Measurements from ENCODE around the gene CTDSPL2. TPM values are rescaled to one million over a fixed set of nuclear protein-coding genes. Genes with fewer than 3 reads are reported as not detected.
"Not testable (repeated sequence)": the region's sequence is repeated elsewhere in the genome, so short reads cannot be mapped to it uniquely, and the experiment has no call there.

The CTDSPL2 gene
- polyA plus RNA-seq, 1 experiment = 59.6 TPM

DNA sequence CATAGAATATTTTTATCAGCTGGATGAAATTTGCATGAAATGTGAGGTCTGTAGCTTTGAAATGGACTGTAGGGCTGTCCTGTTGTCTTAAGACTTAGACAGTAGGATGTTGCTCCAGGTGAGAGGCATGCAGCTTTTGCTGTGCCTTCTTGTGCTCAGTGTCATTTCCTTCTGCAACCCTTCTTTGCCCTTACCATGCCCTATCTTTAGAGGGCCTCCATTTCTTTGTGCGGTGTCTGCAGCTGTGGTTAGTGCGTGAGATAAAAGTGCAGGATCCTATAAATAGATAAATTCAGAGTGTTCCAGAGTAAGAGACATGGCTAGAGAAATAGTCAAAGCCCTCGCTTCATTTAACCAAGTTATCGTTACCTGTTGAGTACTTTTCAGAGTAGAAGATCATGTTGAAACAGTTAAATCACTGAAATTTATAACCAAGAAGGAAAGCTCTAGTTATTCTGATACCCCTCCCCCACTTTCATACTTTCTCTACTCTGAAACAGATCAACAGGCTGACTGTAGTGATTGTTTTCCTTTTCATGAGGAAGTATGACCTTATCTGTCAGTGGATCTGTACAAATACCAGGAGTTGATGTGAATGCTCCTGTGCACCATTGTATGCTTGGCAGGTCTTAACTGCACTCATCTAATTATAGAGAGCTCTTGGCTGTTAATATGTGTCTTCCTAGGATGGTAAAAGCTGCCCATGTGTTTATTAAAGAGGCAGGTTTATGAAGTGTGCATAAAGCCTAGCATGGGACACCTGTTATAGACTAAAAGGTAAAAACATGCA, 127.7 kb downstream of the CTDSPL2 start:
- TF ChIP-seq, protein P1, sequence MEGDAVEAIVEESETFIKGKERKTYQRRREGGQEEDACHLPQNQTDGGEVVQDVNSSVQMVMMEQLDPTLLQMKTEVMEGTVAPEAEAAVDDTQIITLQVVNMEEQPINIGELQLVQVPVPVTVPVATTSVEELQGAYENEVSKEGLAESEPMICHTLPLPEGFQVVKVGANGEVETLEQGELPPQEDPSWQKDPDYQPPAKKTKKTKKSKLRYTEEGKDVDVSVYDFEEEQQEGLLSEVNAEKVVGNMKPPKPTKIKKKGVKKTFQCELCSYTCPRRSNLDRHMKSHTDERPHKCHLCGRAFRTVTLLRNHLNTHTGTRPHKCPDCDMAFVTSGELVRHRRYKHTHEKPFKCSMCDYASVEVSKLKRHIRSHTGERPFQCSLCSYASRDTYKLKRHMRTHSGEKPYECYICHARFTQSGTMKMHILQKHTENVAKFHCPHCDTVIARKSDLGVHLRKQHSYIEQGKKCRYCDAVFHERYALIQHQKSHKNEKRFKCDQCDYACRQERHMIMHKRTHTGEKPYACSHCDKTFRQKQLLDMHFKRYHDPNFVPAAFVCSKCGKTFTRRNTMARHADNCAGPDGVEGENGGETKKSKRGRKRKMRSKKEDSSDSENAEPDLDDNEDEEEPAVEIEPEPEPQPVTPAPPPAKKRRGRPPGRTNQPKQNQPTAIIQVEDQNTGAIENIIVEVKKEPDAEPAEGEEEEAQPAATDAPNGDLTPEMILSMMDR (IDR thresholded peaks at IDR 0.05; ENCODE audit: low read depth, low read length) = no peak
- H3K27ac ChIP-seq (ENCODE audit: low read depth, low read length) = no peak overlapping the region
- ChIA-PET POLR2A (no interaction called here), CTCF (no interaction called here)
- H3K9me3 ChIP-seq (ENCODE audit: control insufficient read depth, insufficient read depth, low read length) = no peaks in the 10 kb centered on the region
- H3K27me3 ChIP-seq (ENCODE audit: control insufficient read depth, insufficient read depth, low read length) = no peaks in the 10 kb centered on the region
- DNase-seq (ENCODE audit: low read depth, low spot score) = no peak
- no peak overlapping the region for H3K4me3 ChIP-seq (ENCODE audit: low read depth, low read length)

DNA sequence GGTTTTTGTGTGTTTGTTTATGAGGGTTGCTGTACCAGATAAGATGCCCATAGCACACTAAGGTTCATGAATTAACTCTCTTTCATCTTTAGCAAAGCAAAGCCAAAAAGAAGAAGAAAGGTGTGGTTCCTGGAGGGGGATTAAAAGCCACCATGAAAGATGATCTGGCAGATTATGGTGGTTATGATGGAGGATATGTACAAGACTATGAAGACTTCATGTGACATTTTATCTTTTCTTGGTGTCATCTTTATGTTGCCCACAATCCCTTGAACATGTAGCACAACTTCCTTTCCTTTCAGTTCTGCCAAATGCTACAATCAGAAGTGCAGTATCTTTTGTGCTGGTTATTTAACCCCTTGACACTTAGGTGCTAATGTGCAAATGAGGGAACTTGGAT, 133.5 kb downstream of the CTDSPL2 start:
- H3K27ac ChIP-seq (ENCODE audit: low read depth, low read length); H3K27me3 ChIP-seq (ENCODE audit: control insufficient read depth, insufficient read depth, low read length); H3K9me3 ChIP-seq (ENCODE audit: control insufficient read depth, insufficient read depth, low read length); DNase-seq (ENCODE audit: low read depth, low spot score); H3K4me3 ChIP-seq (ENCODE audit: low read depth, low read length); POLR2A ChIA-PET: not testable (repeated sequence)
- CTCF ChIA-PET = interaction anchor here (1.4 kb wide), 1 partner anchor 15 kb away, joined by 5 read pairs; no protein-coding TSS in a partner anchor

DNA sequence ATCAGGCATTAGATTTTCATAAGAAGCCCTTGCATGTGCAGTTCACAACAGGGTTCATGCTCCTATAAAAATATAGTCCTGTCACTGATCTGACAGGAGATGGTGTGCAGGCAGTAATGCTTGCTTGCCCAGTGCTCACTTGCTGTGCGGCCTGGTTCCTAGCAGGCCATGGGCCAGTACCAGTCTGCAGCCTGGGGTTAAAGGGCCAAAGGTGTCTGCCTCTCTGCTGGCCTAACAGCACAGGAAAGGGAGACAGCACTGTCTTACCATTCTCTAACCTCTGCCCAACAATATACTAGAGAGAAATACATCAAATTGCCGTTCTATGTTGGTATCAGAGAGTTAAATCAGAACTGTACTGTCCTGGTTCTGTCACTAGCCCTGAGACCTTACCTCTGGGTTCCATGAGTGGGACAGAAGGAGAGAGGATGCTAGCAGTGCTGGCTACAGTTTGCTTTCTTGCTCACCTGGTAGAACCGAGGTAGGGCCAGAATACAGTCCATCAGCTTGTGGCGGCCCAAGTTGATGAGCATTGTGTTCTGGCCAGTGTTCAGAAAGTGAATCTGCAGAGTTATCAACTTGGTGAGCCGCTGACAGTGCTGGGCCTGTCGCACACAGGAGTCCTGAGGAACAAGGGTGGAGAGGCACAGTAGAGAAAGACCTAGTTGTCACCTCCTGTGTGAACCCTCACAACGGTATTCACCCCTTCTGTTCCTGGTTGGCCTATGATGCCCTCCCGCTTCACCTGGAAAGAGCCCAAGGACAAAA, 138.1 kb downstream of the CTDSPL2 start:
- Histone ChIP-seq H3K9me3 (ENCODE audit: control insufficient read depth, insufficient read depth, low read length) (peaks cover 9% of the 10 kb centered on the region), H3K4me3 (ENCODE audit: low read depth, low read length) (no peak overlapping the region), H3K27ac (ENCODE audit: low read depth, low read length) (no peak overlapping the region), H3K27me3 (ENCODE audit: control insufficient read depth, insufficient read depth, low read length) (no peaks in the 10 kb centered on the region)
- no peak for DNase-seq (ENCODE audit: low read depth, low spot score)
- TF ChIP-seq, protein P1 (IDR thresholded peaks at IDR 0.05; ENCODE audit: low read depth, low read length) = no peak
- POLR2A ChIA-PET = no interaction called here
- CTCF ChIA-PET = no interaction called here

DNA sequence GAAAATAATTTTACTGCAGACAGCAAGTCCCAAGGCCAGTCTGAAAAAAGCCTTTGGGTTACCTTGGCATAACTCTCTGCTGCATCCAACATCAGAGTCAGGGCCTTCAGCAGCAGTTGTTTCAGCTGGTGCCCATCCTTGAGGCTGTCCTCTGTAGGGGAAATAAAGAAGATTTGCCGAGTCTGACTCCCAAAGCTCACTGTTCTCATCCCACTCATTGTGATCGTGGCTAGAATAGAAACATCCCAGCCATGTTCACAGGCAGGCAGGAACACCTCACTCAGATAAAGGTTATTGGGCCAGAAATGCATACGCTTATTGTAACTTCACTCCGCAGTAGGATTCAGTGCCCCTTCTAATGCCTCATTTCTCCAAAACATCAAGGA, 138.7 kb downstream of the CTDSPL2 start:
- H3K4me3 ChIP-seq (ENCODE audit: low read depth, low read length) = no peak overlapping the region
- no peak overlapping the region for H3K27ac ChIP-seq (ENCODE audit: low read depth, low read length)
- H3K27me3 ChIP-seq (ENCODE audit: control insufficient read depth, insufficient read depth, low read length) = no peaks in the 10 kb centered on the region
- peaks cover 9% of the 10 kb centered on the region for H3K9me3 ChIP-seq (ENCODE audit: control insufficient read depth, insufficient read depth, low read length)
- TF ChIP-seq, protein P1 (IDR thresholded peaks at IDR 0.05; ENCODE audit: low read depth, low read length) = no peak
- POLR2A ChIA-PET = no interaction called here
- CTCF ChIA-PET = no interaction called here
- DNase-seq (ENCODE audit: low read depth, low spot score) = no peak

DNA sequence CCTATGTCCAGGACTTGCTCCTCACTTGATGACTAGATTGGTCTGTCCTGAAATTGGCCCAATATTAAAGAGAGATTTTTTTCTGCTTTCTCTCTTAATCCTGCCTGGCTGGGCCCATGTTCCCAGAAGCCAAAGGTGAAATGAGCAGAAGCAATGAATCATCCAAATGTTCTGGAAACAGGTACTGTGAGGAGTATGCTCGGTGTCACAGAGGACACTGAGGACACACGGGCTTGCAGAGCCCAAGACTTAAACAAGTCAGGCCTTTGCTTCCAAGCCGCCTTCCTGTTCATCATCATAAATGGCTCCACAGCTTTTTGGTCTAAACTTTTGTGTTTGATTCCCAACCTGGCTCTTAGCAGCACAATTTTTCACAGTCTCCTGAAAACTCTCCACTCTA, 140.9 kb downstream of the CTDSPL2 start:
- POLR2A ChIA-PET = interaction anchor here (0.7 kb wide), 1 partner anchor 212 kb away, joined by 7 read pairs; no protein-coding TSS in a partner anchor
- TF ChIP-seq, protein P1 (IDR thresholded peaks at IDR 0.05; ENCODE audit: low read depth, low read length) = no peak
- Histone ChIP-seq H3K27ac (ENCODE audit: low read depth, low read length) (no peak overlapping the region), H3K4me3 (ENCODE audit: low read depth, low read length) (no peak overlapping the region), H3K9me3 (ENCODE audit: control insufficient read depth, insufficient read depth, low read length) (peaks cover 9% of the 10 kb centered on the region), H3K27me3 (ENCODE audit: control insufficient read depth, insufficient read depth, low read length) (no peaks in the 10 kb centered on the region)
- CTCF ChIA-PET = interaction anchor here (2.3 kb wide), 1 partner anchor 10 kb away, joined by 16 read pairs; no protein-coding TSS in a partner anchor
- no peak for DNase-seq (ENCODE audit: low read depth, low spot score)

Data from AG04450 (cell line).